ENCODE measurements around the gene TMEM88. TPM values are rescaled to one million over a fixed set of nuclear protein-coding genes. Genes with fewer than 3 reads are reported as not detected.

Gene TMEM88
- polyA plus RNA-seq, 2 donors: 8.7 to 9.7 TPM

GRCh38 chr17:7893187-7893880 lies 38.5 kb downstream of the TMEM88 start:
- 79 to 83% methylated on average over 15 of the region's 15 CpGs for WGBS, 2 donors
- Histone ChIP-seq H3K9me3 (ENCODE audit: control insufficient read depth in 2 of 2, insufficient read depth in 1 of 2, low read depth in 1 of 2, low read length in 1 of 2) (no peaks in the 10 kb centered on the region), H3K36me3 (ENCODE audit: control insufficient read depth in 2 of 2, insufficient read depth in 2 of 2, low read length in 1 of 2) (peaks cover 7 to 31% of the 10 kb centered on the region in 2 donors), H3K4me1 (ENCODE audit: control insufficient read depth in 2 of 2, insufficient read depth in 2 of 2, low read length in 1 of 2) (peaks cover 9 to 14% of the 10 kb centered on the region in 2 donors), H3K27me3 (ENCODE audit: control insufficient read depth in 1 of 2, insufficient read depth in 2 of 2, low read length in 2 of 2) (no peaks in the 10 kb centered on the region), H3K4me3 (ENCODE audit: low read depth in 1 of 2, low read length in 2 of 2) (no peak overlapping the region), H3K27ac (ENCODE audit: low read depth in 2 of 2, low read length in 1 of 2) (no peak overlapping the region)

- 87 to 90% methylated on average over 8 to 9 of the region's 9 CpGs for WGBS, 2 donors
- H3K36me3 ChIP-seq (ENCODE audit: control insufficient read depth in 2 of 2, insufficient read depth in 2 of 2, low read length in 1 of 2): peaks cover 7 to 39% of the 10 kb centered on the region in 2 donors
- no peak overlapping the region for H3K27ac ChIP-seq (ENCODE audit: low read depth in 2 of 2, low read length in 1 of 2)
- no peaks in the 10 kb centered on the region for H3K9me3 ChIP-seq (ENCODE audit: control insufficient read depth in 2 of 2, insufficient read depth in 1 of 2, low read depth in 1 of 2, low read length in 1 of 2)
- peaks cover 4 to 6% of the 10 kb centered on the region in 2 donors for H3K4me1 ChIP-seq (ENCODE audit: control insufficient read depth in 2 of 2, insufficient read depth in 2 of 2, low read length in 1 of 2)
- H3K27me3 ChIP-seq (ENCODE audit: control insufficient read depth in 1 of 2, insufficient read depth in 2 of 2, low read length in 2 of 2): no peaks in the 10 kb centered on the region
- no peak overlapping the region for H3K4me3 ChIP-seq (ENCODE audit: low read depth in 1 of 2, low read length in 2 of 2)
These were observed 39.4 kb downstream of the TMEM88 start for GRCh38 chr17:7894226-7894625.

- Histone ChIP-seq H3K9me3 (ENCODE audit: control insufficient read depth in 2 of 2, insufficient read depth in 1 of 2, low read depth in 1 of 2, low read length in 1 of 2) (no peaks in the 10 kb centered on the region), H3K4me3 (ENCODE audit: low read depth in 1 of 2, low read length in 2 of 2) (no peak overlapping the region), H3K4me1 (ENCODE audit: control insufficient read depth in 2 of 2, insufficient read depth in 2 of 2, low read length in 1 of 2) (peaks cover 0 to under 1% of the 10 kb centered on the region in 2 donors), H3K36me3 (ENCODE audit: control insufficient read depth in 2 of 2, insufficient read depth in 2 of 2, low read length in 1 of 2) (peaks cover 9 to 44% of the 10 kb centered on the region in 2 donors), H3K27me3 (ENCODE audit: control insufficient read depth in 1 of 2, insufficient read depth in 2 of 2, low read length in 2 of 2) (no peaks in the 10 kb centered on the region), H3K27ac (ENCODE audit: low read depth in 2 of 2, low read length in 1 of 2) (no peak overlapping the region)
- 85 to 86% methylated on average over 8 of the region's 8 CpGs for WGBS, 2 donors
These were observed 40.0 kb downstream of the TMEM88 start for GRCh38 chr17:7894866-7895265.

GRCh38 chr17:7897090-7897489 lies 42.2 kb downstream of the TMEM88 start:
- peaks cover 14 to 49% of the 10 kb centered on the region in 2 donors for H3K36me3 ChIP-seq (ENCODE audit: control insufficient read depth in 2 of 2, insufficient read depth in 2 of 2, low read length in 1 of 2)
- WGBS, 2 donors: 83 to 86% methylated on average over 13 of the region's 13 CpGs

GRCh38 chr17:7897773-7898172 lies 42.9 kb downstream of the TMEM88 start:
- H3K36me3 ChIP-seq (ENCODE audit: control insufficient read depth in 2 of 2, insufficient read depth in 2 of 2, low read length in 1 of 2): peaks cover 14 to 51% of the 10 kb centered on the region in 2 donors

More at GRCh38 chr17:7897090-7897489, 42.2 kb downstream of the TMEM88 start:
- Histone ChIP-seq H3K27ac (ENCODE audit: low read depth in 2 of 2, low read length in 1 of 2) (no peak overlapping the region), H3K4me3 (ENCODE audit: low read depth in 1 of 2, low read length in 2 of 2) (no peak overlapping the region), H3K9me3 (ENCODE audit: control insufficient read depth in 2 of 2, insufficient read depth in 1 of 2, low read depth in 1 of 2, low read length in 1 of 2) (no peaks in the 10 kb centered on the region), H3K27me3 (ENCODE audit: control insufficient read depth in 1 of 2, insufficient read depth in 2 of 2, low read length in 2 of 2) (no peaks in the 10 kb centered on the region), H3K4me1 (ENCODE audit: control insufficient read depth in 2 of 2, insufficient read depth in 2 of 2, low read length in 1 of 2) (no peaks in the 10 kb centered on the region)

GRCh38 chr17:7903154-7904103 lies 48.6 kb downstream of the TMEM88 start:
- no peaks in the 10 kb centered on the region for H3K9me3 ChIP-seq (ENCODE audit: control insufficient read depth in 2 of 2, insufficient read depth in 1 of 2, low read depth in 1 of 2, low read length in 1 of 2)
- WGBS, 2 donors: 62 to 71% methylated on average over 22 of the region's 22 CpGs
- H3K4me3 ChIP-seq (ENCODE audit: low read depth in 1 of 2, low read length in 2 of 2): no peak overlapping the region
- peaks cover 30 to 68% of the 10 kb centered on the region in 2 donors for H3K36me3 ChIP-seq (ENCODE audit: control insufficient read depth in 2 of 2, insufficient read depth in 2 of 2, low read length in 1 of 2)
- no peaks in the 10 kb centered on the region for H3K4me1 ChIP-seq (ENCODE audit: control insufficient read depth in 2 of 2, insufficient read depth in 2 of 2, low read length in 1 of 2)
- H3K27ac ChIP-seq (ENCODE audit: low read depth in 2 of 2, low read length in 1 of 2): no peak overlapping the region
- H3K27me3 ChIP-seq (ENCODE audit: control insufficient read depth in 1 of 2, insufficient read depth in 2 of 2, low read length in 2 of 2): no peaks in the 10 kb centered on the region

More at GRCh38 chr17:7897773-7898172, 42.9 kb downstream of the TMEM88 start:
- no peaks in the 10 kb centered on the region for H3K9me3 ChIP-seq (ENCODE audit: control insufficient read depth in 2 of 2, insufficient read depth in 1 of 2, low read depth in 1 of 2, low read length in 1 of 2)
- no peak overlapping the region for H3K4me3 ChIP-seq (ENCODE audit: low read depth in 1 of 2, low read length in 2 of 2)
- H3K4me1 ChIP-seq (ENCODE audit: control insufficient read depth in 2 of 2, insufficient read depth in 2 of 2, low read length in 1 of 2): no peaks in the 10 kb centered on the region
- H3K27me3 ChIP-seq (ENCODE audit: control insufficient read depth in 1 of 2, insufficient read depth in 2 of 2, low read length in 2 of 2): no peaks in the 10 kb centered on the region
- H3K27ac ChIP-seq (ENCODE audit: low read depth in 2 of 2, low read length in 1 of 2): no peak overlapping the region
- WGBS, 2 donors: 42 to 49% methylated on average over 6 of the region's 6 CpGs

Other genes starting within 250 kb of the TMEM88 start
- gene FXR2, start 240.2 kb upstream of the TMEM88 start, polyA plus RNA-seq: 10 to 100 TPM; 14.7 to 19.0 TPM
- gene SAT2, start 227.2 kb upstream of the TMEM88 start, polyA plus RNA-seq: 10 to 100 TPM; 54.0 to 61.2 TPM
- under 1 TPM in 1 of 2 donors, not detected in 1; 0.14 TPM for gene SHBG, start 224.9 kb upstream of the TMEM88 start, polyA plus RNA-seq
- under 1 TPM; 0.24 to 0.51 TPM for gene ATP1B2, start 204.1 kb upstream of the TMEM88 start, polyA plus RNA-seq
- gene TP53, start 167.6 kb upstream of the TMEM88 start, polyA plus RNA-seq: 10 to 100 TPM; 20.5 to 22.3 TPM
- gene WRAP53, start 166.6 kb upstream of the TMEM88 start, polyA plus RNA-seq: 10 to 100 TPM in 1 of 2 donors, 1 to 10 TPM in 1; 5.5 to 13.3 TPM
- gene EFNB3, start 149.9 kb upstream of the TMEM88 start, polyA plus RNA-seq: 1 to 10 TPM in 1 of 2 donors, under 1 TPM in 1; 0.67 to 1.3 TPM
- under 1 TPM; 0.06 to 0.10 TPM for gene DNAH2, start 137.3 kb upstream of the TMEM88 start, polyA plus RNA-seq
- gene KDM6B, start 20.8 kb upstream of the TMEM88 start, polyA plus RNA-seq: 1 to 10 TPM; 5.2 to 9.0 TPM
- gene NAA38, start 2.5 kb downstream of the TMEM88 start, polyA plus RNA-seq: 100 to 1,000 TPM; 108 to 122 TPM
- gene CYB5D1, start 2.9 kb downstream of the TMEM88 start, polyA plus RNA-seq: 1 to 10 TPM; 4.7 to 6.3 TPM
- gene CHD3, start 33.7 kb downstream of the TMEM88 start, polyA plus RNA-seq: 10 to 100 TPM; 37.2 to 78.7 TPM
- 1 to 10 TPM; 3.5 to 4.3 TPM for gene RNF227, start 61.2 kb downstream of the TMEM88 start, polyA plus RNA-seq
- 1 to 10 TPM; 1.3 to 2.3 TPM for gene KCNAB3, start 74.8 kb downstream of the TMEM88 start, polyA plus RNA-seq
- 100 to 1,000 TPM in 1 of 2 donors, 10 to 100 TPM in 1; 95.9 to 125 TPM for gene TRAPPC1, start 76.9 kb downstream of the TMEM88 start, polyA plus RNA-seq
- 10 to 100 TPM; 18.0 to 29.5 TPM for gene CNTROB, start 77.1 kb downstream of the TMEM88 start, polyA plus RNA-seq
- under 1 TPM; 0.19 to 0.59 TPM for gene GUCY2D, start 147.5 kb downstream of the TMEM88 start, polyA plus RNA-seq
- 10 to 100 TPM; 22.8 to 24.7 TPM for gene ALOX15B, start 184.0 kb downstream of the TMEM88 start, polyA plus RNA-seq
- 1 to 10 TPM; 2.4 to 5.2 TPM for gene ALOX12B, start 232.7 kb downstream of the TMEM88 start, polyA plus RNA-seq

All from esophagus (tissue), 2 donors.